Caco-2 (cell line): ENCODE results near the gene PNRC2. TPM values are rescaled to one million over a fixed set of nuclear protein-coding genes. Genes with fewer than 3 reads are reported as not detected.

Experiments used
- BruUV-seq: library from RNA; stranded (reverse); fragments of 400-500 nt; replicated peaks from 2 replicates; lab custom pipeline; 2021; lab: Mats Ljungman, UMichigan
- CTCF ChIA-PET: fragments of 300-600 bp; sonication (Branson Sonifier 250); formaldehyde crosslinking; loops from one replicate; lab custom pipeline; 2022; ENCODE audit warnings: antibody characterized with exemption; lab: Charles Lee
- POLR2A ChIA-PET: fragments of 300-600 bp; sonication (Branson Sonifier 250); formaldehyde crosslinking; loops from one replicate; lab custom pipeline; 2022; ENCODE audit warnings: antibody characterized with exemption; lab: Charles Lee
- DNase-seq, 2 experiments: peaks; one replicate each; pipeline versions ENCODE4 v3.0.0 to v3.0.0-alpha.2; 2020 to 2022
- H3K27me3 ChIP-seq: replicated peaks from 2 replicates; pipeline ENCODE4 v1.6.0; 2011; ENCODE audit warnings: low read length; ENCODE audit not compliant: control insufficient read depth, insufficient read depth
- H3K36me3 ChIP-seq: 2 replicates; pipeline ENCODE4 v1.5.1; 2011; ENCODE audit warnings: low read length; ENCODE audit not compliant: control insufficient read depth, insufficient read depth
- H3K4me1 ChIP-seq: fragments of 250-450 bp; sonication (Bioruptor Pico); 2 replicates; pipeline ENCODE4 v1.5.1; 2020; ENCODE audit warnings: mild to moderate bottlenecking
- H3K4me3 ChIP-seq: 2 replicates; pipeline ENCODE4 v1.5.1; 2011; ENCODE audit warnings: low read depth, mild to moderate bottlenecking, control low read depth, low read length
- H3K9me3 ChIP-seq: fragments of 250-450 bp; sonication (Bioruptor Pico); 2 replicates; pipeline ENCODE4 v1.5.1; 2020; ENCODE audit warnings: mild to moderate bottlenecking, moderate library complexity
- H3K27ac Mint-ChIP-seq: one replicate; pipeline ENCODE4 v1.8.0; 2022; ENCODE audit warnings: mixed read lengths; ENCODE audit not compliant: unreplicated experiment
- H3K27me3 Mint-ChIP-seq: one replicate; pipeline ENCODE4 v1.8.0; 2022; ENCODE audit warnings: mixed read lengths; ENCODE audit not compliant: insufficient read depth, unreplicated experiment
- H3K36me3 Mint-ChIP-seq: one replicate; pipeline ENCODE4 v1.8.0; 2022; ENCODE audit warnings: mild to moderate bottlenecking, mixed read lengths; ENCODE audit not compliant: insufficient read depth, unreplicated experiment
- H3K4me1 Mint-ChIP-seq: one replicate; pipeline ENCODE4 v1.8.0; 2022; ENCODE audit warnings: low read depth, mixed read lengths; ENCODE audit not compliant: unreplicated experiment
- H3K4me3 Mint-ChIP-seq: one replicate; pipeline ENCODE4 v1.8.0; 2022; ENCODE audit warnings: mild to moderate bottlenecking, moderate library complexity, mixed read lengths; ENCODE audit not compliant: unreplicated experiment
- H3K9me3 Mint-ChIP-seq: one replicate; pipeline ENCODE4 v1.8.0; 2022; ENCODE audit warnings: mixed read lengths; ENCODE audit not compliant: unreplicated experiment
- intact Hi-C: fragments of 100-400 bp; cut with micrococcal nuclease; formaldehyde crosslinking; loops from one replicate; pipeline ENCODE4 v1.10.0; 2022; ENCODE audit not compliant: unreplicated experiment
- total RNA-seq: library from RNA; stranded (reverse); gene quantifications from 2 replicates; pipeline ENCODE4 v1.2.3, GENCODE V29; 2022
- TF ChIP-seq, protein P1 (sequence below), 2 experiments: fragments of 200-600 bp in 1 of 2; IDR thresholded peaks; 1 replicate in 1 of 2; 2 replicates in 1 of 2; pipeline versions ENCODE4 v1.5.1 to v1.8.0; 2011 to 2022; ENCODE audit warnings: antibody characterized with exemption in 1 of 2, control low read depth in 1 of 2, inconsistent platforms in 1 of 2, low read depth in 1 of 2, low read length in 1 of 2, mild to moderate bottlenecking in 1 of 2, moderate library complexity in 1 of 2; ENCODE audit not compliant: insufficient read depth in 1 of 2, severe bottlenecking in 1 of 2, unreplicated experiment in 1 of 2

PNRC2 gene
- total RNA-seq, 1 experiment from 2014 or later, result 89.8 TPM

DNA sequence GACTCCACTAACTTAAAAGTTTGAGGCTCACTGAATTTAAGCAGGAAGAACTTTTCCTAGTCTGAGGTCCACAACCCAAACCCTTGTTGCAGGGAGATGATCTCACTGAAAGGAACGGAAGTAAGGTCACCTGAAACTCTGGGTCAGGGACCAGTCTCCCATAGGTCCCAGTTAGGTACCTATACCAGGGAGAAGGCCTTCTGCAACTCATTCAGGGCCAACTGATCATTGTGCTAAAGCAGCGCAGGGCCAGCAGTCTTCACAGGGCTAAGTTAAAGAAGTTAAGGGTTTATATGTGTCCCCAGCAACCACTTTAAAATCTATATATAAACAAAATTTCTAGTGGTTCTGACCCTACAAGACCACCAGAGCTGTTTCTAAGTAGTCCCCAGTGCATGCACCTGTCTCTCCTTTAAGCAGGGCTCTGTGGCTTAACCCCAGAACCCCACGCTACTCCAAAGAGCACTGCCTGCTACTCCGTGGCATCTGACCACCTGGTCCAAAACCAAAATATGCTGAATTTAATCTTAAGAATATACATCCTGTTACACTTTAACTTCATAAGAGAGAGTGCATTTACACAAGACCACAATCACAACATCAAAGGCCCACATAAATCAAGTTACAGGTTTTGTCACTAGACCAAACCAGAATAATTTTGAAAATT, 17.7 kb downstream of the PNRC2 start:
- Mint-ChIP-seq H3K27ac (no peak overlapping the region), H3K4me3 (no peak overlapping the region), H3K9me3 (no peaks in the 10 kb centered on the region), H3K4me1 (peaks cover 7% of the 10 kb centered on the region), H3K27me3 (no peaks in the 10 kb centered on the region), H3K36me3 (peaks cover 68% of the 10 kb centered on the region)
- ChIA-PET CTCF (no interaction called here), POLR2A (no interaction called here)
- H3K27me3 ChIP-seq, result no peaks in the 10 kb centered on the region
- intact Hi-C loops, result no loop called here
- BruUV-seq, result no TSS peak
- TF ChIP-seq, protein P1, sequence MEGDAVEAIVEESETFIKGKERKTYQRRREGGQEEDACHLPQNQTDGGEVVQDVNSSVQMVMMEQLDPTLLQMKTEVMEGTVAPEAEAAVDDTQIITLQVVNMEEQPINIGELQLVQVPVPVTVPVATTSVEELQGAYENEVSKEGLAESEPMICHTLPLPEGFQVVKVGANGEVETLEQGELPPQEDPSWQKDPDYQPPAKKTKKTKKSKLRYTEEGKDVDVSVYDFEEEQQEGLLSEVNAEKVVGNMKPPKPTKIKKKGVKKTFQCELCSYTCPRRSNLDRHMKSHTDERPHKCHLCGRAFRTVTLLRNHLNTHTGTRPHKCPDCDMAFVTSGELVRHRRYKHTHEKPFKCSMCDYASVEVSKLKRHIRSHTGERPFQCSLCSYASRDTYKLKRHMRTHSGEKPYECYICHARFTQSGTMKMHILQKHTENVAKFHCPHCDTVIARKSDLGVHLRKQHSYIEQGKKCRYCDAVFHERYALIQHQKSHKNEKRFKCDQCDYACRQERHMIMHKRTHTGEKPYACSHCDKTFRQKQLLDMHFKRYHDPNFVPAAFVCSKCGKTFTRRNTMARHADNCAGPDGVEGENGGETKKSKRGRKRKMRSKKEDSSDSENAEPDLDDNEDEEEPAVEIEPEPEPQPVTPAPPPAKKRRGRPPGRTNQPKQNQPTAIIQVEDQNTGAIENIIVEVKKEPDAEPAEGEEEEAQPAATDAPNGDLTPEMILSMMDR (IDR thresholded peaks at IDR 0.05; ENCODE audit: insufficient read depth in 1 of 2, low read depth in 1 of 2, low read length in 1 of 2, severe bottlenecking in 1 of 2, unreplicated experiment in 1 of 2), result no peak
- H3K36me3 ChIP-seq, result no peaks in the 10 kb centered on the region; the same call in 1 of the 2 replicates
- H3K4me3 ChIP-seq, result no peak overlapping the region
- no peaks in the 10 kb centered on the region for H3K9me3 ChIP-seq
- DNase-seq, result no peak
- peaks cover 30% of the 10 kb centered on the region for H3K4me1 ChIP-seq

- no TSS peak for BruUV-seq
- DNase-seq, result no peak
- intact Hi-C loops, result no loop called here
- CTCF ChIA-PET, result no interaction called here
- peaks cover 63% of the 10 kb centered on the region for H3K36me3 Mint-ChIP-seq
- Histone ChIP-seq H3K4me1 (peaks cover 30% of the 10 kb centered on the region), H3K36me3 (no peaks in the 10 kb centered on the region; the same call in 1 of the 2 replicates), H3K27me3 (no peaks in the 10 kb centered on the region), H3K4me3 (no peak overlapping the region), H3K9me3 (no peaks in the 10 kb centered on the region)
- H3K4me1 Mint-ChIP-seq, result peaks cover 7% of the 10 kb centered on the region
- H3K27me3 Mint-ChIP-seq, result no peaks in the 10 kb centered on the region
- POLR2A ChIA-PET, result no interaction called here
- no peak overlapping the region for H3K27ac Mint-ChIP-seq
- peak overlapping the region; percentile 93 for H3K4me3 Mint-ChIP-seq
- no peaks in the 10 kb centered on the region for H3K9me3 Mint-ChIP-seq
- TF ChIP-seq, protein P1 (IDR thresholded peaks at IDR 0.05; ENCODE audit: insufficient read depth in 1 of 2, low read depth in 1 of 2, low read length in 1 of 2, severe bottlenecking in 1 of 2, unreplicated experiment in 1 of 2), result no peak
These were observed 18.2 kb downstream of the PNRC2 start for GRCh38 chr1:23977854-23978191.

DNA sequence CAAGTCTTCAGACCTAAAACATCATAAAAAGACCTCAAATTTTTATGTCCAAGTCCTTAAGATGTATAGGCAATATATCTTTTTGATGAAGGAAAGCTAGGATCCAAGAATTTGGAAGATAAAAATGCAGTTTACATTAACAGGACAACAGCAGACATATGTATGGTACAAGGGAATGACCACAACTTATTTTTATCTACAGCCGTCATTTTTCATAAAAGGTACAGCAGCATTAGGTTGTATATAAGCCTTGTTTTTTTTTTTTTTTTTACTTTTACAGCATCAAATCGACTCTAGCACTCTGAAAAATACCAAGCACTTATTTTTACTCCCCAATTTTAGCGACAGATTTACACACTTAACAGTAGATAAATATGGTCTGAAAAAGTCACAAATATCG, 19.2 kb downstream of the PNRC2 start:
- Mint-ChIP-seq H3K4me1 (peaks cover 7% of the 10 kb centered on the region), H3K27me3 (no peaks in the 10 kb centered on the region), H3K9me3 (no peaks in the 10 kb centered on the region), H3K27ac (peak overlapping the region; percentile 86), H3K36me3 (peaks cover 55% of the 10 kb centered on the region), H3K4me3 (peak overlapping the region; percentile 93)
- Histone ChIP-seq H3K27me3 (no peaks in the 10 kb centered on the region), H3K4me1 (peaks cover 30% of the 10 kb centered on the region), H3K9me3 (no peaks in the 10 kb centered on the region), H3K4me3 (peak overlapping the region; percentile 80), H3K36me3 (no peaks in the 10 kb centered on the region; the same call in 1 of the 2 replicates)
- TF ChIP-seq, protein P1 (IDR thresholded peaks at IDR 0.05; ENCODE audit: insufficient read depth in 1 of 2, low read depth in 1 of 2, low read length in 1 of 2, severe bottlenecking in 1 of 2, unreplicated experiment in 1 of 2), result no peak
- ChIA-PET CTCF (interaction anchor here (0.7 kb wide), 1 partner anchor 135 kb away, joined by 5 read pairs; no protein-coding TSS in a partner anchor), POLR2A (no interaction called here)
- intact Hi-C loops, result no loop called here
- DNase-seq, result no peak
- BruUV-seq, result no TSS peak
